ENCODE measurements around the gene GPC5. TPM values are rescaled to one million over a fixed set of nuclear protein-coding genes. Genes with fewer than 3 reads are reported as not detected.
"Not testable (repeated sequence)": the region's sequence is repeated elsewhere in the genome, so short reads cannot be mapped to it uniquely, and the experiment has no call there.

Gene GPC5
- total and polyA plus RNA-seq, 2 experiments from 2014 or later = 0.32 TPM; not detected in 1

DNA sequence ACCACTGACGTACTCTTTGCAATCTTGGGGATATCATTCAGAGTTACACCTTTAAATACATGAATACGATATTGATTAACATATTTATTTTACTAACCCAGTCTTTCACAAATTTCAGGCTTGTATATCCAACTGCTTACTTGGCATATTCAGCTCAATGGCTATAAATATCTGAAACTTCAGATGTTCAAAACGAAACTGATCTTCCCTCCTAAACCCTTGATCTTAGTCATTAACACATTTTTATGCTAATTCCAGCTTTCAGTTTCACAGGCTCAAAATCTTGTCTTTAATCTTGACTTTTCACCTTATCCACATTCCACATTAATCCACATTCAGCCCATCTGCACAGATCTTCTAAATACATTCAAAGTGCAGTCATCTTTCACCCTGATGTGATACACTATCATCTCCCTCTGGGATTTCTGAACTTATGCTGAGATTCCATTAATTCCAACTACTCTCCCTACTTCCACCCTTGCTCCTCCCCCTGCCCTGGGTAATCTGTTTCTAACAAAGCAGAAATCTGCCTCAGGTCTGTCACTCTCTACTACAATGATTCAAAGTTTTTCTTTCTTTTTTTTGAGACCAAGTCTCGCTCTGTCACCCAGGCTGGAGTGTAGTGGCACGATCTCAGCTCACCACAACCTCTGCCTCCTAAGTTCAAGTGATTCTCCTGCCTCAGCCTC, 387.2 kb downstream of the GPC5 start:
- Histone ChIP-seq H3K27me3 (replicated peaks; ENCODE audit: insufficient read depth) (no peaks in the 10 kb centered on the region), H3K4me1 (ENCODE audit: insufficient read depth) (no peaks in the 10 kb centered on the region), H3F3A (ENCODE audit: insufficient read depth) (no peaks in the 10 kb centered on the region), H3K4me3 (no peak overlapping the region), H3K36me3 (ENCODE audit: low read depth) (no peaks in the 10 kb centered on the region), H3K9me3 (ENCODE audit: low read depth) (no peaks in the 10 kb centered on the region), H3K9ac (no peak overlapping the region), H3K79me2 (ENCODE audit: insufficient read depth) (no peaks in the 10 kb centered on the region), H3K4me2 (ENCODE audit: unreplicated experiment) (no peak overlapping the region), H2AFZ (no peak overlapping the region), H3K9me2 (ENCODE audit: insufficient read depth) (no peaks in the 10 kb centered on the region), H4K20me1 (ENCODE audit: insufficient read depth) (no peaks in the 10 kb centered on the region), H3K27ac (no peak overlapping the region)
- no peak for TF ChIP-seq EZH2phosphoT487 (IDR thresholded peaks at IDR 0.05; ENCODE audit: insufficient read depth, low read depth)
- no peak for TF ChIP-seq EZH2 (IDR thresholded peaks at IDR 0.05; ENCODE audit: insufficient read depth, poor library complexity, severe bottlenecking)
- in situ Hi-C loops (cut with MboI) = no loop called here
- WGBS, 2 experiments (ENCODE audit: low coverage in 1 of 2, low lambda C conversion rate in 2 of 2, missing lambda C conversion rate in 2 of 2) = 11 to 20% methylated on average over 5 of the region's 5 CpGs
- no peak for DNase-seq

DNA sequence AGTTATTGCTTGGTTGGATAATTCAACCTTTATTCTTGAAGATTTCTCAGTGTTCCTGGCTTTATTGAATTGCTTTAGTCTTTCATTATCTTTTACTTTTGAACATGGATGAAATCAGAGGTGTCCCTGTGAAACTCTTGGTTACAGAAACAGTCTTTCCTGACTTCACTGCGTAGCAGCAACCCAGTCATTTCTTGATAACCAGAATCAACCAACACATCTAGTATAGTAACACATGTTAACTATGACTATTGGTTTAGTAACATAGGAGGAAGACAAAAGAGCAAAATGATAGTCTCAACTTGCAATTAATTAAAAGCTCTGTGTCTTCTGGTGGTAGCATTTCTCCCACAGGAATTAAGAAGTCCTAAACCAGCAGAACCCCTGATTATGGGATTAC, 393.6 kb downstream of the GPC5 start:
- H3K27me3 ChIP-seq (replicated peaks; ENCODE audit: insufficient read depth) = no peaks in the 10 kb centered on the region
- no peak for TF ChIP-seq EZH2 (IDR thresholded peaks at IDR 0.05; ENCODE audit: insufficient read depth, poor library complexity, severe bottlenecking)
- TF ChIP-seq EZH2phosphoT487 (IDR thresholded peaks at IDR 0.05; ENCODE audit: insufficient read depth, low read depth) = no peak
- WGBS, 2 experiments (ENCODE audit: low coverage in 1 of 2, low lambda C conversion rate in 2 of 2, missing lambda C conversion rate in 2 of 2) = 5% methylated on average over 1 of the region's 1 CpG
- H3K4me1 ChIP-seq (ENCODE audit: insufficient read depth) = no peaks in the 10 kb centered on the region
- no peak overlapping the region for H3K4me3 ChIP-seq
- H3K9ac ChIP-seq = no peak overlapping the region
- no peaks in the 10 kb centered on the region for H3F3A ChIP-seq (ENCODE audit: insufficient read depth)
- no peaks in the 10 kb centered on the region for H3K36me3 ChIP-seq (ENCODE audit: low read depth)
- H3K27ac ChIP-seq = no peak overlapping the region
- in situ Hi-C loops (cut with MboI) = no loop called here
- no peak overlapping the region for H3K4me2 ChIP-seq (ENCODE audit: unreplicated experiment)
- H3K9me3 ChIP-seq (ENCODE audit: low read depth) = no peaks in the 10 kb centered on the region
- no peak overlapping the region for H2AFZ ChIP-seq
- no peak for DNase-seq
- H3K79me2 ChIP-seq (ENCODE audit: insufficient read depth) = no peaks in the 10 kb centered on the region
- no peaks in the 10 kb centered on the region for H3K9me2 ChIP-seq (ENCODE audit: insufficient read depth)
- no peaks in the 10 kb centered on the region for H4K20me1 ChIP-seq (ENCODE audit: insufficient read depth)

DNA sequence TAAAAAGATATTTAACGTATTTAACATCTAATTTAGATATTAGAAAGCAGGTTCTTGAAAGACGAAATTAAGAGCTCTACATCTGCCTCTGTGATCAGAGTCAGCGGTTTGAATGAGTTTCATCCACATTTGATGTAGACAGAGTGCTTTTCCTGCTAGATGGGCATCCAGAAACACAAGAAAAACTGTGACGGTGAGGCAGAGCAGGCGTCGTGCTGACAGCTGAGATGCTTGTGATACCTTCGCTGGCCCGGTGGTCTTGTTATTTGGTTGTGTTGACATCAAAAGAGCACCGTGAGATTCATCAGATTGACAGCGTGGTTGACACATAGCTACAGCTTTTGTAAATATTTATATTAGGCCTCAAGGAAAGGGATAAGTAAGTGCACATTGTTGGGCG, 399.1 kb downstream of the GPC5 start:
- H2AFZ ChIP-seq = no peak overlapping the region
- no peak for TF ChIP-seq EZH2phosphoT487 (IDR thresholded peaks at IDR 0.05; ENCODE audit: insufficient read depth, low read depth)
- TF ChIP-seq EZH2 (IDR thresholded peaks at IDR 0.05; ENCODE audit: insufficient read depth, poor library complexity, severe bottlenecking) = no peak
- no peaks in the 10 kb centered on the region for H3K27me3 ChIP-seq (replicated peaks; ENCODE audit: insufficient read depth)

DNA sequence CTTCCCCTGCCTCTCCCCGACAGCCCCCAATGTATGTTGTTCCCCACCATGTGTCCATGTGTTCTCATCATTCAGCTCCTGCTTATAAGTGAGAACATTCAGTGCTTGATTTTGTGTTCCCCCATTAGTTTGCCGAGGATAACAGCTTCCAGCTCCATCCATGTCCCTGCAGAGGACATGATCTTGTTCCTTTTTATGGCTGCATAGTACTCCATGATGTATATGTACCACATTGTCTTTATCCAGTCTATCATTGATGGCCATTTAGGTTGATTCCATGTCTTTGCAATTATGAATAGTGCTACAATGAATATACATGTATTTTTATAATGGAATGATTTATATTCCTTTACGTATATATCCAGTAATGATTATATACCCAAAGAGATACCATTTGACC, 399.9 kb downstream of the GPC5 start:
- H3K4me3 ChIP-seq; DNase-seq; H3K27ac ChIP-seq; H3K79me2 ChIP-seq (ENCODE audit: insufficient read depth); H3K27me3 ChIP-seq (replicated peaks; ENCODE audit: insufficient read depth); in situ Hi-C loops (cut with MboI); H3F3A ChIP-seq (ENCODE audit: insufficient read depth); H3K4me1 ChIP-seq (ENCODE audit: insufficient read depth); H4K20me1 ChIP-seq (ENCODE audit: insufficient read depth); H3K9me3 ChIP-seq (ENCODE audit: low read depth); H3K9me2 ChIP-seq (ENCODE audit: insufficient read depth); H2AFZ ChIP-seq; H3K4me2 ChIP-seq (ENCODE audit: unreplicated experiment); H3K9ac ChIP-seq; H3K36me3 ChIP-seq (ENCODE audit: low read depth): not testable (repeated sequence)
- WGBS, 2 experiments (ENCODE audit: low coverage in 1 of 2, low lambda C conversion rate in 2 of 2, missing lambda C conversion rate in 2 of 2) = 18 to 23% methylated on average over 3 of the region's 3 CpGs

More for the DNA sequence above, 399.1 kb downstream of the GPC5 start:
- H3F3A ChIP-seq (ENCODE audit: insufficient read depth) = no peaks in the 10 kb centered on the region
- no peak for DNase-seq
- no peaks in the 10 kb centered on the region for H3K4me1 ChIP-seq (ENCODE audit: insufficient read depth)
- H3K4me3 ChIP-seq = no peak overlapping the region
- no peak overlapping the region for H3K9ac ChIP-seq
- no peaks in the 10 kb centered on the region for H4K20me1 ChIP-seq (ENCODE audit: insufficient read depth)
- no peaks in the 10 kb centered on the region for H3K9me2 ChIP-seq (ENCODE audit: insufficient read depth)
- H3K4me2 ChIP-seq (ENCODE audit: unreplicated experiment) = no peak overlapping the region
- no peaks in the 10 kb centered on the region for H3K9me3 ChIP-seq (ENCODE audit: low read depth)
- 7 to 10% methylated on average over 11 of the region's 11 CpGs for WGBS, 2 experiments (ENCODE audit: low coverage in 1 of 2, low lambda C conversion rate in 2 of 2, missing lambda C conversion rate in 2 of 2)
- no peaks in the 10 kb centered on the region for H3K79me2 ChIP-seq (ENCODE audit: insufficient read depth)
- H3K36me3 ChIP-seq (ENCODE audit: low read depth) = no peaks in the 10 kb centered on the region
- H3K27ac ChIP-seq = no peak overlapping the region
- in situ Hi-C loops (cut with MboI) = no loop called here

DNA sequence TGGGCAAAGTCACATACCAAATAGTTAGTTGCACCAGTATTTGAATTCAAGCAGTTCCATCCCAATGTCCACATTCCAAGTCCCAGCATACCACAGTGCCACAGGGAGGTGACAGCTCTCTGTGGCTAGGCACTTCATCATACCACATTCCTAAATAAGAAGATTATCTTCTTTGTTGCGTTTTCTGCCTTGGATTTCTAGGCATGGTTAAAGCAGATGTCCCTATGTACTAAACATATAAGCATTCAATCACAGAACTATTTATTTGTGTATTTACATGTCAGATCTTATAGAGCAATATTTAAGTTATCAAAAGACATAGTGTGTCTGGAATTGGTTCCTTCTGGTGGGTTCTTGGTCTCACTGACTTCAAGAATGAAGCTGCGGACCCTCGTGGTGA, 403.4 kb downstream of the GPC5 start:
- H3K4me1 ChIP-seq (ENCODE audit: insufficient read depth); H3K9me2 ChIP-seq (ENCODE audit: insufficient read depth); H3K4me3 ChIP-seq; H3K36me3 ChIP-seq (ENCODE audit: low read depth); DNase-seq; H3K27ac ChIP-seq; H3K4me2 ChIP-seq (ENCODE audit: unreplicated experiment); H4K20me1 ChIP-seq (ENCODE audit: insufficient read depth); in situ Hi-C loops (cut with MboI); H3K9me3 ChIP-seq (ENCODE audit: low read depth); H3K27me3 ChIP-seq (replicated peaks; ENCODE audit: insufficient read depth); H2AFZ ChIP-seq; H3K9ac ChIP-seq; H3K79me2 ChIP-seq (ENCODE audit: insufficient read depth); H3F3A ChIP-seq (ENCODE audit: insufficient read depth): not testable (repeated sequence)
- 9 to 13% methylated on average over 3 of the region's 3 CpGs for WGBS, 2 experiments (ENCODE audit: low coverage in 1 of 2, low lambda C conversion rate in 2 of 2, missing lambda C conversion rate in 2 of 2)

All from GM23248 (cell line).